Stomach (tissue), 9 donors: ENCODE data around the gene EML4. TPM values are rescaled to one million over a fixed set of nuclear protein-coding genes. Genes with fewer than 3 reads are reported as not detected.

ENCODE experiments used
- DNase-seq, 2 donors: peaks; one replicate each; pipeline versions ENCODE4 v3.0.0 to v3.0.0-alpha.2; 2013 to 2019
- H3K27ac ChIP-seq, 5 donors: fragments of 200-600 bp in 4 of 5; sonication (generic) in 4 of 5; one replicate each; pipeline ENCODE4 v1.5.1; 2013 to 2019; ENCODE audit warnings: mild to moderate bottlenecking in 1 of 5, moderate library complexity in 1 of 5
- H3K27me3 ChIP-seq, 3 donors: fragments of 200-600 bp; sonication (generic); one replicate each; pipeline ENCODE4 v1.5.1; 2017 to 2019; ENCODE audit warnings: mixed run types in 1 of 3
- H3K36me3 ChIP-seq, 4 donors: fragments of 200-600 bp; sonication (generic); 1 replicate in 3 of 4; 2 replicates in 1 of 4; pipeline ENCODE4 v1.5.1; 2016 to 2019
- H3K4me1 ChIP-seq, 4 donors: fragments of 200-600 bp; sonication (generic); one replicate each; pipeline ENCODE4 v1.5.1; 2016 to 2019
- H3K4me3 ChIP-seq, 4 donors: fragments of 200-600 bp; sonication (generic) in 3 of 4; one replicate each; pipeline ENCODE4 v1.5.1; 2016 to 2019; ENCODE audit warnings: mild to moderate bottlenecking in 1 of 4
- H3K9me3 ChIP-seq, 4 donors: fragments of 200-600 bp; sonication (generic); one replicate each; pipeline ENCODE4 v1.5.1; 2016 to 2019
- EP300 ChIP-seq: sonication (generic); formaldehyde crosslinking; IDR thresholded peaks from one replicate; pipeline ENCODE4 v1.6.1; 2017; ENCODE audit warnings: antibody characterized with exemption
- POLR2A ChIP-seq, 4 donors: fragments of 450-650 bp; IDR thresholded peaks; one replicate each; pipeline ENCODE4 v1.6.1; 2016; ENCODE audit warnings: antibody characterized with exemption in 4 of 4, control low read depth in 2 of 4, mild to moderate bottlenecking in 1 of 4, moderate library complexity in 1 of 4
- POLR2AphosphoS5 ChIP-seq, 3 donors: sonication (generic); formaldehyde crosslinking; IDR thresholded peaks; one replicate each; pipeline ENCODE4 v1.6.1; 2016; ENCODE audit warnings: antibody characterized with exemption in 3 of 3
- WGBS, 5 donors: extraction: QIAGEN DNeasy Blood & Tissue Kit in 3 of 5; methylation state at CpG; one replicate each; pipeline versions ENCODE4 v1.1.5 to v1.1.7; 2013 to 2018; 5-methylcytosine and 5-hydroxymethylcytosine counted together
- intact Hi-C: fragments of 100-400 bp; cut with DNase I; formaldehyde crosslinking; loops from one replicate; pipeline ENCODE4 v1.15.1; 2023; ENCODE audit warnings: low total_unique reads
- polyA plus RNA-seq, 3 donors: library from polyadenylated mRNA; stranded (reverse); fragments of 200-250 nt; gene quantifications; one replicate each; pipeline ENCODE4 v1.2.3, GENCODE V29; 2013
- total RNA-seq, 5 donors: library from RNA; depleted of rRNA; stranded (reverse); fragments of >200 nt; gene quantifications; one replicate each; pipeline versions ENCODE4 v1.1.0 to v1.2.3, GENCODE V29; 2014 to 2016
- TF ChIP-seq, protein P1 (sequence below), 7 experiments: fragments of 450-650 bp in 4 of 7; fragments of 200-600 bp in 3 of 7; sonication (generic) in 3 of 7; IDR thresholded peaks; one replicate each; pipeline ENCODE4 v1.5.1; 2016 to 2019; ENCODE audit warnings: antibody characterized with exemption in 7 of 7, control low read depth in 2 of 7, mild to moderate bottlenecking in 1 of 7
- donor health status: healthy with polysubstance abuse.
- donor health status: Bipolar disorder and iron deficiency.
- donor health status: healthy.

The EML4 gene
- total and polyA plus RNA-seq, 8 donors = 10.2 to 292 (median 28.6) TPM

DNA sequence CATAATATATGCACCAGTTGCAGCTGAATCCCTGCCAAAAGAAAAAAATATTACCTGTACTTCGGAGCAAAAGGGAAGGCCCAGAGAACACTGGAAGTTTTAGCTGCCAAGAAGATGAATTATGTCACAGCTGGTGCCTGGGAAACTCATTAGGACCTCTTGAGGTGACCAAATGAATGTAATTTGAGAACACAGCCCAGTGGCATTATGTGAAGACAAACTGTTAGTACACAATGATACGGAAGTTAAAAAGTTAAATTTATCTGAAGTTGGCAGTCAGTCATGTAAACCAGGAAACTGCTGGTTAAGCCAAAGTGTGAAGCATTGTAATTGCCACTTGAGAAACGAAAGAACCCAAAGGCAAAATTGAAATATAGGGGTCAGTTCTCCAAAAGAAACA is 80.7 kb downstream of the EML4 start:
- intact Hi-C loops = no loop called here
- H3K9me3 ChIP-seq = no peaks in the 10 kb centered on the region
- peaks cover 10 to 37% (median 20%) of the 10 kb centered on the region in 4 donors for H3K4me1 ChIP-seq
- no peaks in the 10 kb centered on the region for H3K27me3 ChIP-seq
- WGBS, 5 donors = 11 to 21% (median 17%) methylated on average over 3 of the region's 3 CpGs
- DNase-seq = peak in 1 of 2 donors; percentile 69
- no peak for TF ChIP-seq POLR2AphosphoS5 (IDR thresholded peaks at IDR 0.05)
- TF ChIP-seq POLR2A (IDR thresholded peaks at IDR 0.05) = no peak
- TF ChIP-seq, protein P1, sequence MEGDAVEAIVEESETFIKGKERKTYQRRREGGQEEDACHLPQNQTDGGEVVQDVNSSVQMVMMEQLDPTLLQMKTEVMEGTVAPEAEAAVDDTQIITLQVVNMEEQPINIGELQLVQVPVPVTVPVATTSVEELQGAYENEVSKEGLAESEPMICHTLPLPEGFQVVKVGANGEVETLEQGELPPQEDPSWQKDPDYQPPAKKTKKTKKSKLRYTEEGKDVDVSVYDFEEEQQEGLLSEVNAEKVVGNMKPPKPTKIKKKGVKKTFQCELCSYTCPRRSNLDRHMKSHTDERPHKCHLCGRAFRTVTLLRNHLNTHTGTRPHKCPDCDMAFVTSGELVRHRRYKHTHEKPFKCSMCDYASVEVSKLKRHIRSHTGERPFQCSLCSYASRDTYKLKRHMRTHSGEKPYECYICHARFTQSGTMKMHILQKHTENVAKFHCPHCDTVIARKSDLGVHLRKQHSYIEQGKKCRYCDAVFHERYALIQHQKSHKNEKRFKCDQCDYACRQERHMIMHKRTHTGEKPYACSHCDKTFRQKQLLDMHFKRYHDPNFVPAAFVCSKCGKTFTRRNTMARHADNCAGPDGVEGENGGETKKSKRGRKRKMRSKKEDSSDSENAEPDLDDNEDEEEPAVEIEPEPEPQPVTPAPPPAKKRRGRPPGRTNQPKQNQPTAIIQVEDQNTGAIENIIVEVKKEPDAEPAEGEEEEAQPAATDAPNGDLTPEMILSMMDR (IDR thresholded peaks at IDR 0.05) = no peak
- no peak for TF ChIP-seq EP300
- H3K36me3 ChIP-seq = peaks cover 0 to 16% (median 11%) of the 10 kb centered on the region in 4 donors
- H3K27ac ChIP-seq = peak overlapping the region in 4 of 5 donors; percentile 39 to 72 (median 49)
- H3K4me3 ChIP-seq = no peak overlapping the region

DNA sequence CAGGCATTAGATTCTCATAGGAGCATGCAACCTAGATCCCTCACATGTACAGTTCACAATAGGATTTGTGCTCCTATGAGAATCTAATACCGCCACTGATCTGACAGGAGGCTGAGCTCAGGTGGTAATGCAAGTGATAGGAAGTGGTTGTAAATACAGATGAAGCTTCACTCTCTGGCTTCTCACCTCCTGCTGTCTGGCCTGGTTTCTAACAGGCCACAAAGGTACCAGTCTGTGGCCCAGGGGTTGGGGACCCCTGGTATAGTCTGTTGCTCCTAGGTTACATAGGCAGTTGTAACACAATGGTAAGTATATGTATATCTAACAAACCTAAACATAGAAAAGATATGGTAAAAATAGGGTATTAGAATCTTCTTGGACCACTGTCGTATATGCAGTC is 81.8 kb downstream of the EML4 start:
- H3K27me3 ChIP-seq = no peaks in the 10 kb centered on the region
- 93 to 98% (median 97%) methylated on average over 2 of the region's 2 CpGs for WGBS, 5 donors
- H3K9me3 ChIP-seq = no peaks in the 10 kb centered on the region
- peaks cover 0 to 13% (median 9%) of the 10 kb centered on the region in 4 donors for H3K36me3 ChIP-seq
- intact Hi-C loops = no loop called here
- no peak for DNase-seq
- TF ChIP-seq EP300 (no peak), POLR2A (IDR thresholded peaks at IDR 0.05) (no peak), POLR2AphosphoS5 (IDR thresholded peaks at IDR 0.05) (no peak)
- TF ChIP-seq, protein P1 (IDR thresholded peaks at IDR 0.05) = no peak
- H3K27ac ChIP-seq = peak overlapping the region in 2 of 5 donors; percentile 54 to 72
- H3K4me3 ChIP-seq = no peak overlapping the region
- peaks cover 10 to 37% (median 20%) of the 10 kb centered on the region in 4 donors for H3K4me1 ChIP-seq

DNA sequence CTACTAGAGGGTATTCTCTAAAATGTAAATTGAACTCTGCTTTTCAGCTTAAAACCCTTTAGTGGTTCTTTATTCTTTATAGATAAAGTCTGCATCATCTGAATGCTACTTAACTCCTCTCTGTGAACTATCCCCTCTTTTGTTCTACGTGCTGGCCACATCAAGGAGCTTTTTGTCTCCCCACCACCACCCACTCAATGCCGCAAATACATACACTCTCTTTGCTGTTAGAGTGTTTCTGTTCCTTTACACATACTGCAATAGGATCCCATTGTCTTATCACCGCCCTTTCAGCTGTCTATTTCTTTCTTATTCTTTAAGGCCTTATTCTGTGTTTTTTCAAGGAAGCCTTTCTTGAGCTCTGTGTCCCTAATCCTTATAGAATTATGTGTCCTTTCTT is 83.3 kb downstream of the EML4 start:
- H3K27ac ChIP-seq = no peak overlapping the region
- H3K4me3 ChIP-seq = no peak overlapping the region
- intact Hi-C loops = no loop called here
- WGBS, 5 donors = 86 to 94% (median 90%) methylated on average over 3 of the region's 3 CpGs
- H3K9me3 ChIP-seq = no peaks in the 10 kb centered on the region
- DNase-seq = no peak
- TF ChIP-seq EP300 (no peak), POLR2AphosphoS5 (IDR thresholded peaks at IDR 0.05) (no peak), POLR2A (IDR thresholded peaks at IDR 0.05) (no peak)
- TF ChIP-seq, protein P1 (IDR thresholded peaks at IDR 0.05) = no peak
- peaks cover 10 to 41% (median 20%) of the 10 kb centered on the region in 4 donors for H3K4me1 ChIP-seq
- H3K36me3 ChIP-seq = peaks cover 0 to under 1% (median 0%) of the 10 kb centered on the region in 4 donors
- H3K27me3 ChIP-seq = no peaks in the 10 kb centered on the region

DNA sequence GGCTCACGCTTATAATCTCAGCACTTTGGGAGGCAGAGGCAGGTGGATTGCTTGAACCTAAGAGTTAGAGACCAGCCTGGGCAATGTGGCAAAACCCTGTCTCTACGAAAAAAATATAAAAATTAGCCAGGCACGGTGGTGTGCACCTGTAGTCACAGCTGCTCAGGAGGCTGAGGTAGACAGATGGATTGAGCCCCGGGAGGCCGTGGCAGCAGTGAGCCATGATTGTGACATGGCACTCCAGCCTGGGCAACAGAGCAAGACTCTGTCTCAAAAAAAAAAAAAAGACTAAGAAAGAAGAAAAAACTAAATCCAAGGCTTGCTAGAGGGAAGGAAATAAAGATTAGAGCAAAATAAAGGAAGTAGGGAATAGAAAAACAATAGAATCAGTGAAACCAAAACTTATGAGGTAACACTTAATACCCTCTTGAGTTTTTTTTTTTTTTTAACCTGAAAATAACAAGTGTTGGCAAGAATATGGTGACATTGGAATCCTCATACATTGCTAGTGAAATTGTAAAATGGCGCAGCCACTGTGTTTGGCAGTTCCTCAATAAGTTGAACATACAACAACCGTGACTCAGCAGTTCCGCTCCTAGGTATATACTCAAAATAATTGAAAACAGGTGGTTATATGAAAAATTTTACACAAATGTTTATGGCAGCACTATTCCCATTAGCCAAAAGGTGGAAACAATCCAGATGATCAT is 85.2 kb downstream of the EML4 start:
- intact Hi-C loops = no loop called here
- 90 to 98% (median 95%) methylated on average over 8 of the region's 8 CpGs for WGBS, 5 donors
- no peak overlapping the region for H3K4me3 ChIP-seq
- TF ChIP-seq POLR2A (IDR thresholded peaks at IDR 0.05) (no peak), POLR2AphosphoS5 (IDR thresholded peaks at IDR 0.05) (no peak)
- TF ChIP-seq, protein P1 (IDR thresholded peaks at IDR 0.05) = no peak
- no peak for DNase-seq
- no peaks in the 10 kb centered on the region for H3K27me3 ChIP-seq
- no peak overlapping the region for H3K27ac ChIP-seq
- peaks cover 10 to 34% (median 16%) of the 10 kb centered on the region in 4 donors for H3K4me1 ChIP-seq
- H3K36me3 ChIP-seq = peaks cover 3 to 12% (median 10%) of the 10 kb centered on the region in 4 donors
- H3K9me3 ChIP-seq = no peaks in the 10 kb centered on the region
